HG03045 (cell line): ENCODE data around the gene GALR3.

ENCODE experiments used
- ATAC-seq: cut with Tn5 transposase; IDR thresholded peaks from one replicate; pipeline ENCODE4 v1.9.1; 2021; ENCODE audit warnings: mild to moderate bottlenecking, moderate library complexity; ENCODE audit not compliant: unreplicated experiment

Gene GALR3

GRCh38 chr22:37855462-37855861, 32.3 kb downstream of the GALR3 start:
- ATAC-seq, result no peak

- no peak for ATAC-seq
Measured at GRCh38 chr22:37860796-37861421, 37.7 kb downstream of the GALR3 start.

DNA sequence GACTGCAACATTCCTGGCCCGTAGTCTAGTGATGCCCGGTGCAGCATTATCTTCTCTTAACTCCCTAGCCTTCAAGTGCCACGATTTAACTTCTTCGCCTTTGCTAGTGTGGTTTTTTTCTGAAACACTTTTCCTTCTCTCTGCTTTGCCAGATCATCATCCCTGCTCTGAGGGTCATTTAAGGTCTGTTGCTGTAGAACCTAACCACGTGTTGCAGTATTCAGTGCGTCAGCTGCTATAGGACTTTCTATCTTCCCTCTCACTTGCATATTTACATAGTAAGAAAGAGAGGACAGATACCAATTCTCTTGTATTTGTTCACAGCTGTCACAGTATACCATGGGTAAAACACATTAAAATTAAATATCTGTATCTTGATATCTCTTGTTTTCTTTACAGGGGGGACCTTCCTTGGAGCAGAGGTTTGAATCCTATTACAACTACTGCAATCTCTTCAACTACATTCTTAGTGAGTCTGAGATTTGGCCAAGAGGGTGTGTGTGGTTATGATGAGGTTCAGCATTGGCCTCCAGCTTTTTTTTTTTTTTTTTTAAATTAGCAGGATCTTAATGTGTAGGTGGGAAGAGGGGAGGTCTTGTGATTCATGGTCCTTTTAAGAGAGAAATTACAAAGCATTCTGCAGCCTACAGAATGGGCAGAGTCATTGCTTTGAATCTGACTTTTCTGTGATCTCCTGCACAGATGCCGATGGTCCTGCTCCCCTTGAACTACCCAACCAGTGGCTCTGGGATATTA, 39.6 kb downstream of the GALR3 start:
- no peak for ATAC-seq

GRCh38 chr22:37865510-37865909, 42.3 kb downstream of the GALR3 start:
- ATAC-seq, result no peak

- ATAC-seq, result no peak
Measured at GRCh38 chr22:37870273-37870672, 47.1 kb downstream of the GALR3 start.
